Measurements from ENCODE around the gene NCK1.

Gene NCK1

GRCh38 chr3:136914739-136915138, 52.7 kb downstream of the NCK1 start:
- Histone ChIP-seq H3K4me3 (ENCODE audit: low read length) (no peak overlapping the region), H3K36me3 (ENCODE audit: insufficient read depth, low read depth, low read length) (no peaks in the 10 kb centered on the region), H3K27ac (ENCODE audit: low read length) (no peak overlapping the region), H3K9ac (ENCODE audit: low read depth, low read length) (no peak overlapping the region), H3K27me3 (ENCODE audit: insufficient read depth, low read length) (no peaks in the 10 kb centered on the region), H3K4me1 (ENCODE audit: insufficient read depth, low read length) (peaks cover 5% of the 10 kb centered on the region; the same call in 1 of the 2 replicates), H3K9me3 (ENCODE audit: insufficient read depth, low read depth, low read length) (no peaks in the 10 kb centered on the region)

- Histone ChIP-seq H3K9ac (ENCODE audit: low read depth, low read length) (no peak overlapping the region), H3K27ac (ENCODE audit: low read length) (no peak overlapping the region), H3K4me3 (ENCODE audit: low read length) (no peak overlapping the region), H3K4me1 (ENCODE audit: insufficient read depth, low read length) (peaks cover 5% of the 10 kb centered on the region; the same call in 1 of the 2 replicates), H3K27me3 (ENCODE audit: insufficient read depth, low read length) (no peaks in the 10 kb centered on the region), H3K9me3 (ENCODE audit: insufficient read depth, low read depth, low read length) (no peaks in the 10 kb centered on the region), H3K36me3 (ENCODE audit: insufficient read depth, low read depth, low read length) (no peaks in the 10 kb centered on the region)
These were observed 54.2 kb downstream of the NCK1 start for GRCh38 chr3:136916223-136916622.

- H3K4me1 ChIP-seq (ENCODE audit: insufficient read depth, low read length) = no peaks in the 10 kb centered on the region
- H3K27ac ChIP-seq (ENCODE audit: low read length) = no peak overlapping the region
- H3K27me3 ChIP-seq (ENCODE audit: insufficient read depth, low read length) = no peaks in the 10 kb centered on the region
- no peaks in the 10 kb centered on the region for H3K36me3 ChIP-seq (ENCODE audit: insufficient read depth, low read depth, low read length)
- no peak overlapping the region for H3K4me3 ChIP-seq (ENCODE audit: low read length)
- no peaks in the 10 kb centered on the region for H3K9me3 ChIP-seq (ENCODE audit: insufficient read depth, low read depth, low read length)
- H3K9ac ChIP-seq (ENCODE audit: low read depth, low read length) = no peak overlapping the region
These were observed 58.0 kb downstream of the NCK1 start for GRCh38 chr3:136919799-136920580.

- Histone ChIP-seq H3K27ac (ENCODE audit: low read length) (no peak overlapping the region), H3K9me3 (ENCODE audit: insufficient read depth, low read depth, low read length) (no peaks in the 10 kb centered on the region), H3K4me1 (ENCODE audit: insufficient read depth, low read length) (no peaks in the 10 kb centered on the region), H3K9ac (ENCODE audit: low read depth, low read length) (no peak overlapping the region), H3K27me3 (ENCODE audit: insufficient read depth, low read length) (no peaks in the 10 kb centered on the region), H3K4me3 (ENCODE audit: low read length) (no peak overlapping the region), H3K36me3 (ENCODE audit: insufficient read depth, low read depth, low read length) (no peaks in the 10 kb centered on the region)
These were observed 59.0 kb downstream of the NCK1 start for GRCh38 chr3:136920904-136921611.

GRCh38 chr3:136925425-136926190, 63.6 kb downstream of the NCK1 start:
- H3K27me3 ChIP-seq (ENCODE audit: insufficient read depth, low read length) = no peaks in the 10 kb centered on the region
- peaks cover 8% of the 10 kb centered on the region; the same call in 1 of the 2 replicates for H3K36me3 ChIP-seq (ENCODE audit: insufficient read depth, low read depth, low read length)
- no peaks in the 10 kb centered on the region for H3K4me1 ChIP-seq (ENCODE audit: insufficient read depth, low read length)
- no peaks in the 10 kb centered on the region for H3K9me3 ChIP-seq (ENCODE audit: insufficient read depth, low read depth, low read length)
- no peak overlapping the region for H3K27ac ChIP-seq (ENCODE audit: low read length)
- H3K4me3 ChIP-seq (ENCODE audit: low read length) = no peak overlapping the region
- H3K9ac ChIP-seq (ENCODE audit: low read depth, low read length) = no peak overlapping the region

- no peaks in the 10 kb centered on the region for H3K9me3 ChIP-seq (ENCODE audit: insufficient read depth, low read depth, low read length)
- H3K27me3 ChIP-seq (ENCODE audit: insufficient read depth, low read length) = no peaks in the 10 kb centered on the region
- H3K9ac ChIP-seq (ENCODE audit: low read depth, low read length) = no peak overlapping the region
- no peak overlapping the region for H3K27ac ChIP-seq (ENCODE audit: low read length)
- H3K36me3 ChIP-seq (ENCODE audit: insufficient read depth, low read depth, low read length) = peaks cover 8% of the 10 kb centered on the region; the same call in 1 of the 2 replicates
- no peaks in the 10 kb centered on the region for H3K4me1 ChIP-seq (ENCODE audit: insufficient read depth, low read length)
- H3K4me3 ChIP-seq (ENCODE audit: low read length) = no peak overlapping the region
These were observed 66.2 kb downstream of the NCK1 start for GRCh38 chr3:136928240-136928639.

- Histone ChIP-seq H3K9me3 (ENCODE audit: insufficient read depth, low read depth, low read length) (no peaks in the 10 kb centered on the region), H3K4me1 (ENCODE audit: insufficient read depth, low read length) (no peaks in the 10 kb centered on the region), H3K27me3 (ENCODE audit: insufficient read depth, low read length) (no peaks in the 10 kb centered on the region), H3K36me3 (ENCODE audit: insufficient read depth, low read depth, low read length) (peaks cover 8% of the 10 kb centered on the region; the same call in 1 of the 2 replicates), H3K4me3 (ENCODE audit: low read length) (no peak overlapping the region), H3K27ac (ENCODE audit: low read length) (no peak overlapping the region), H3K9ac (ENCODE audit: low read depth, low read length) (no peak overlapping the region)
These were observed 68.1 kb downstream of the NCK1 start for GRCh38 chr3:136929977-136930670.

- Histone ChIP-seq H3K36me3 (ENCODE audit: insufficient read depth, low read depth, low read length) (peaks cover 12% of the 10 kb centered on the region; the same call in 1 of the 2 replicates), H3K4me1 (ENCODE audit: insufficient read depth, low read length) (no peaks in the 10 kb centered on the region)
These were observed 69.6 kb downstream of the NCK1 start for GRCh38 chr3:136931606-136932005.

GRCh38 chr3:136932523-136932922, 70.5 kb downstream of the NCK1 start:
- Histone ChIP-seq H3K4me3 (ENCODE audit: low read length) (no peak overlapping the region), H3K4me1 (ENCODE audit: insufficient read depth, low read length) (no peaks in the 10 kb centered on the region), H3K27me3 (ENCODE audit: insufficient read depth, low read length) (no peaks in the 10 kb centered on the region), H3K9me3 (ENCODE audit: insufficient read depth, low read depth, low read length) (0 out of 2 replicates have a peak, but pooled peaks cover 6% of the 10 kb centered on the region), H3K36me3 (ENCODE audit: insufficient read depth, low read depth, low read length) (peaks cover 12% of the 10 kb centered on the region; the same call in 1 of the 2 replicates), H3K27ac (ENCODE audit: low read length) (no peak overlapping the region), H3K9ac (ENCODE audit: low read depth, low read length) (no peak overlapping the region)

More at GRCh38 chr3:136931606-136932005, 69.6 kb downstream of the NCK1 start:
- Histone ChIP-seq H3K27ac (ENCODE audit: low read length) (no peak overlapping the region), H3K27me3 (ENCODE audit: insufficient read depth, low read length) (no peaks in the 10 kb centered on the region), H3K4me3 (ENCODE audit: low read length) (no peak overlapping the region), H3K9me3 (ENCODE audit: insufficient read depth, low read depth, low read length) (no peaks in the 10 kb centered on the region), H3K9ac (ENCODE audit: low read depth, low read length) (no peak overlapping the region)

- H3K9me3 ChIP-seq (ENCODE audit: insufficient read depth, low read depth, low read length) = 0 out of 2 replicates have a peak, but pooled peaks cover 6% of the 10 kb centered on the region
- H3K4me3 ChIP-seq (ENCODE audit: low read length) = no peak overlapping the region
- no peak overlapping the region for H3K27ac ChIP-seq (ENCODE audit: low read length)
- peaks cover 8% of the 10 kb centered on the region; the same call in 1 of the 2 replicates for H3K36me3 ChIP-seq (ENCODE audit: insufficient read depth, low read depth, low read length)
- H3K9ac ChIP-seq (ENCODE audit: low read depth, low read length) = no peak overlapping the region
- H3K27me3 ChIP-seq (ENCODE audit: insufficient read depth, low read length) = no peaks in the 10 kb centered on the region
- H3K4me1 ChIP-seq (ENCODE audit: insufficient read depth, low read length) = no peaks in the 10 kb centered on the region
These were observed 71.2 kb downstream of the NCK1 start for GRCh38 chr3:136932978-136933772.

All from iPS-20b (cell line).